ENCODE measurements around the gene PDE1A. TPM values are rescaled to one million over a fixed set of nuclear protein-coding genes. Genes with fewer than 3 reads are reported as not detected.

PDE1A gene
- polyA plus RNA-seq, 1 experiment = 4.3 TPM

GRCh38 chr2:182132605-182133004, 294.2 kb downstream of the PDE1A start:
- POLR2A ChIA-PET = interaction anchor here (0.6 kb wide), 1 partner anchor 178 kb away, joined by 4 read pairs; no protein-coding TSS in a partner anchor
- Histone ChIP-seq H3K27ac (ENCODE audit: low read depth, low read length) (no peak overlapping the region), H3K27me3 (ENCODE audit: control insufficient read depth, insufficient read depth, low read length) (no peaks in the 10 kb centered on the region), H3K4me3 (ENCODE audit: low read depth, low read length) (no peak overlapping the region), H3K9me3 (ENCODE audit: control insufficient read depth, insufficient read depth, low read length) (no peaks in the 10 kb centered on the region)
- CTCF ChIA-PET = interaction anchor here (0.6 to 4.3 kb wide), 22 partner anchors 9 to 1148 kb away, joined by 3 to 35 read pairs (median 4); no protein-coding TSS in a partner anchor
- no peak for DNase-seq (ENCODE audit: low read depth, low spot score)
- TF ChIP-seq CTCF (IDR thresholded peaks at IDR 0.05; ENCODE audit: low read depth, low read length) = peak; percentile 68

GRCh38 chr2:182128821-182129707, 297.8 kb downstream of the PDE1A start:
- H3K4me3 ChIP-seq (ENCODE audit: low read depth, low read length) = no peak overlapping the region
- no peaks in the 10 kb centered on the region for H3K27me3 ChIP-seq (ENCODE audit: control insufficient read depth, insufficient read depth, low read length)
- DNase-seq (ENCODE audit: low read depth, low spot score) = no peak
- ChIA-PET POLR2A (no interaction called here), CTCF (no interaction called here)
- H3K9me3 ChIP-seq (ENCODE audit: control insufficient read depth, insufficient read depth, low read length) = no peaks in the 10 kb centered on the region
- no peak for TF ChIP-seq CTCF (IDR thresholded peaks at IDR 0.05; ENCODE audit: low read depth, low read length)
- H3K27ac ChIP-seq (ENCODE audit: low read depth, low read length) = no peak overlapping the region

GRCh38 chr2:182117196-182117595, 309.6 kb downstream of the PDE1A start:
- no peak for TF ChIP-seq CTCF (IDR thresholded peaks at IDR 0.05; ENCODE audit: low read depth, low read length)
- Histone ChIP-seq H3K4me3 (ENCODE audit: low read depth, low read length) (no peak overlapping the region), H3K27ac (ENCODE audit: low read depth, low read length) (no peak overlapping the region), H3K27me3 (ENCODE audit: control insufficient read depth, insufficient read depth, low read length) (no peaks in the 10 kb centered on the region), H3K9me3 (ENCODE audit: control insufficient read depth, insufficient read depth, low read length) (no peaks in the 10 kb centered on the region)
- POLR2A ChIA-PET = no interaction called here
- DNase-seq (ENCODE audit: low read depth, low spot score) = no peak
- CTCF ChIA-PET = interaction anchor here (1.0 kb wide), 1 partner anchor 40 kb away, joined by 3 read pairs; no protein-coding TSS in a partner anchor

GRCh38 chr2:182116774-182117173, 310.1 kb downstream of the PDE1A start:
- no peak for TF ChIP-seq CTCF (IDR thresholded peaks at IDR 0.05; ENCODE audit: low read depth, low read length)
- ChIA-PET POLR2A (no interaction called here), CTCF (interaction anchor here (1.0 kb wide), 1 partner anchor 39 kb away, joined by 3 read pairs; no protein-coding TSS in a partner anchor)
- no peak for DNase-seq (ENCODE audit: low read depth, low spot score)
- H3K4me3 ChIP-seq (ENCODE audit: low read depth, low read length) = no peak overlapping the region
- H3K9me3 ChIP-seq (ENCODE audit: control insufficient read depth, insufficient read depth, low read length) = no peaks in the 10 kb centered on the region
- no peak overlapping the region for H3K27ac ChIP-seq (ENCODE audit: low read depth, low read length)
- no peaks in the 10 kb centered on the region for H3K27me3 ChIP-seq (ENCODE audit: control insufficient read depth, insufficient read depth, low read length)

GRCh38 chr2:182115258-182115657, 311.6 kb downstream of the PDE1A start:
- DNase-seq (ENCODE audit: low read depth, low spot score) = no peak
- no peak overlapping the region for H3K4me3 ChIP-seq (ENCODE audit: low read depth, low read length)
- H3K27ac ChIP-seq (ENCODE audit: low read depth, low read length) = no peak overlapping the region
- no peak for TF ChIP-seq CTCF (IDR thresholded peaks at IDR 0.05; ENCODE audit: low read depth, low read length)
- ChIA-PET POLR2A (no interaction called here), CTCF (no interaction called here)
- no peaks in the 10 kb centered on the region for H3K27me3 ChIP-seq (ENCODE audit: control insufficient read depth, insufficient read depth, low read length)
- H3K9me3 ChIP-seq (ENCODE audit: control insufficient read depth, insufficient read depth, low read length) = no peaks in the 10 kb centered on the region

Data from AG04450 (cell line).